Lower lobe of right lung (tissue), 2 donors: ENCODE data around the gene ABCG2. TPM values are rescaled to one million over a fixed set of nuclear protein-coding genes. Genes with fewer than 3 reads are reported as not detected.

Experiments used
- ATAC-seq, 2 donors: fragments of 200-7000 bp; cut with Tn5 transposase; one replicate each; pipeline ENCODE4 v1.9.1; 2020 to 2022; ENCODE audit warnings: mild to moderate bottlenecking in 2 of 2, moderate library complexity in 2 of 2
- DNase-seq: peaks from one replicate; pipeline ENCODE4 v3.0.0-alpha.2; 2020
- H3K27ac ChIP-seq: fragments of 200-600 bp; one replicate; pipeline ENCODE4 v1.8.0; 2022
- H3K27me3 ChIP-seq: fragments of 200-600 bp; one replicate; pipeline ENCODE4 v1.8.0; 2022; ENCODE audit warnings: low read depth
- H3K36me3 ChIP-seq: fragments of 200-600 bp; one replicate; pipeline ENCODE4 v1.8.0; 2022; ENCODE audit warnings: mild to moderate bottlenecking
- H3K4me1 ChIP-seq: fragments of 200-600 bp; one replicate; pipeline ENCODE4 v1.8.0; 2022
- H3K4me3 ChIP-seq: fragments of 200-600 bp; one replicate; pipeline ENCODE4 v1.8.0; 2022; ENCODE audit warnings: mild to moderate bottlenecking
- H3K9me3 ChIP-seq: fragments of 200-600 bp; one replicate; pipeline ENCODE4 v1.8.0; 2022
- CTCF ChIP-seq: fragments of 200-600 bp; IDR thresholded peaks from one replicate; pipeline ENCODE4 v1.8.0; 2022; ENCODE audit warnings: antibody characterized with exemption, mild to moderate bottlenecking
- intact Hi-C: fragments of 100-400 bp; cut with DNase I; formaldehyde crosslinking; loops from one replicate; pipeline ENCODE4 v1.11.0; 2022
- total RNA-seq: library from RNA; stranded (reverse); fragmentation: NEBNext Ultra II Directional; extraction: Animal tissue kit (Norgen Biotek cat#: 25700); gene quantifications from one replicate; pipeline ENCODE4 v1.2.1, GENCODE V29; 2021
- donor health status: DM: no; HTN: yes; CAD: no; lungs with severe emphysema.

Gene ABCG2
- total RNA-seq, 1 donor from 2014 or later, result 9.1 TPM

- H3K4me1 ChIP-seq, result peaks cover 4% of the 10 kb centered on the region
- intact Hi-C loops, result no loop called here
- ATAC-seq, result no peak
- H3K27me3 ChIP-seq, result no peaks in the 10 kb centered on the region
- no peak for TF ChIP-seq CTCF
- H3K9me3 ChIP-seq, result no peaks in the 10 kb centered on the region
- no peak overlapping the region for H3K4me3 ChIP-seq
- no peaks in the 10 kb centered on the region for H3K36me3 ChIP-seq
- H3K27ac ChIP-seq, result no peak overlapping the region
- no peak for DNase-seq
Measured at GRCh38 chr4:88179261-88179660, 20.8 kb upstream of the ABCG2 start.

DNA sequence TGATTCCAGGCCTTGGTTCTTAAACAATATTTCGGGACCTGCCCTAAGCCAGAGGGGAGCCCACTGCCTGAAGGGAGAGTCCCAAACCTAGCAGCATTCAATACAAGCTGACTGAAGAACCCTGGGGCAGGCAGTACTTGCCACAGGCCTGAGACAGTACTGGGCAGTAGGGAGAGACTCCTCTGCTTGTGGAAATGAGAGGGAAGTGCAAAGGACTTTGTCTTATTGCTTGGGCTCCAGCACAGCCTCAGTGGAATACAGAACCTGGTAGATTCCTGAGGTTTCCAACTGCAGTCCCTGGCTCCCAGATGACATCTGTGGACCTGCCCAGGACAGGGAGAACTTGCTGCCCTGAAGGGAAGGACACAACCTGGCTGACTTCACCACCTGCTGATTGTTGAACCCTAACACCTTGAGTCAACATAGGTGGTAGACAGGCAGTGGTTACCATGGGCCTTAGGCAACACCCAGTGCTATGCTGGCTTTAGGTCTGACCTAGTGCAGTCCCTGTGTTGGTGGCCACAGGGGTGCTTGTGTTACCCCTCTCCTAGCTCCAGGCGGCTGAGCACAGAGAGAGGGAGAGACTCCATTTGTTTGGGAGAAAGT is 20.3 kb upstream of the ABCG2 start:
- H3K4me1 ChIP-seq, result peaks cover 4% of the 10 kb centered on the region
- no peaks in the 10 kb centered on the region for H3K27me3 ChIP-seq
- no peaks in the 10 kb centered on the region for H3K9me3 ChIP-seq
- peak in 1 of 2 donors; percentile 29 for ATAC-seq
- no peak overlapping the region for H3K4me3 ChIP-seq
- DNase-seq, result no peak
- intact Hi-C loops, result no loop called here
- H3K36me3 ChIP-seq, result no peaks in the 10 kb centered on the region
- no peak for TF ChIP-seq CTCF
- no peak overlapping the region for H3K27ac ChIP-seq

DNA sequence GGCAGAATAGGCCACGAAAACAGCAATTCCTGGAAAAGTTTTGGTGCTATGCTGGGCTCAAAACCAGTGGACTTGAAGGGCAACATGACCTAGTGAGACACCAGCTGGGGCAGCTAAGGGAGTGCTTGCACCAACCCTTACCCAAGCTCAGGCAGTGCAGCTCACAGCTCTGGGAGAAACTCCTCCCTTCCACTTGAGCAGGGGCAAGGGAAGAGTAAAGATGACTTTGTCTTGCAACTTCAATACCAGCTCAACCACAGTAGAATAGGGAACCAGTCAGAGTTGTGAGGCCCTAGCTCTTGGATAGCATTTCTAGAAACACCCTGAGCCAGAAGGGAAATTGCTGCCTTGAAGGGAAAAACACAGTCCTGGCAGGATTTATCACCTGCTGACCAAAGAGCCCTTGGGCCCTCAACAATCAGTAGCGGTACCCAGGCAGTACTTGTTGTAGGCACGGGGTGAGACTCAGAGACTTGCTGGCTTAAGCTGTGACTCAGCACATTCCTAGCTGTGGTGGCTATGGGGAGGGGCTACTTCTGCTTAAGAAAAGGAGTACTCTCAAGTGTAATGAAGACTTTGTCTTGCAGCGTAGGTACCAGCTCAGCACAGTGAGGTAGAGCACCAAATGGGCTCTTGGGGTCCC is 19.7 kb upstream of the ABCG2 start:
- Histone ChIP-seq H3K9me3 (no peaks in the 10 kb centered on the region), H3K4me3 (no peak overlapping the region), H3K27ac (no peak overlapping the region), H3K27me3 (no peaks in the 10 kb centered on the region), H3K4me1 (peaks cover 4% of the 10 kb centered on the region), H3K36me3 (no peaks in the 10 kb centered on the region)
- ATAC-seq, result peak; percentile 95 to 97
- TF ChIP-seq CTCF, result no peak
- intact Hi-C loops, result no loop called here
- peak; percentile 60 for DNase-seq

- ATAC-seq, result no peak
- intact Hi-C loops, result no loop called here
- no peaks in the 10 kb centered on the region for H3K36me3 ChIP-seq
- DNase-seq, result no peak
- no peaks in the 10 kb centered on the region for H3K9me3 ChIP-seq
- H3K4me3 ChIP-seq, result no peak overlapping the region
- TF ChIP-seq CTCF, result no peak
- H3K27me3 ChIP-seq, result no peaks in the 10 kb centered on the region
- peaks cover under 1% of the 10 kb centered on the region for H3K4me1 ChIP-seq
- H3K27ac ChIP-seq, result no peak overlapping the region
Measured at GRCh38 chr4:88172987-88173386, 14.5 kb upstream of the ABCG2 start.

DNA sequence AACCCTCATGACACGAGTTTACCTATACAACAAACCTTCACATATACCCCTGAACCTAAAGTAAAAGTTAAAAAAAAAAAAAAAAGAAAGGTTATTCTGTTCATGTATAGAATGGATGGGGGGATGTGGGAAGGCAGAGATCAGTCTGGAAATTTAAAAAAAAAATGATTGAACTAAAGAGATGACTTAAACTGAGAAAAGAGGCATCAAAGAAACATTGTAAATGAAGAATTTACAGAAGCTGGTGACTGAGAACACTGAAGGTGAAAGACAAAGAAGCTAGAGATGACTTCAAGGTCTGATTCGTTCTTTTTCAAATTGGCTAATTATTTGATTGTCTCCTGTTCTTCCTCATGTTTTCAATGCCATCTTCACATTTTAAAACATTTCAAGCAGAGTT is 12.8 kb upstream of the ABCG2 start:
- intact Hi-C loops, result no loop called here
- no peak for ATAC-seq

More for the DNA sequence above, 12.8 kb upstream of the ABCG2 start:
- no peak for DNase-seq
- Histone ChIP-seq H3K36me3 (no peaks in the 10 kb centered on the region), H3K9me3 (no peaks in the 10 kb centered on the region), H3K27me3 (no peaks in the 10 kb centered on the region), H3K4me1 (no peaks in the 10 kb centered on the region), H3K27ac (no peak overlapping the region), H3K4me3 (no peak overlapping the region)
- no peak for TF ChIP-seq CTCF
